K562 (cell line): Measurements from ENCODE around the gene OGDH. TPM values are rescaled to one million over a fixed set of nuclear protein-coding genes. Genes with fewer than 3 reads are reported as not detected.
A peak's percentile ranks its signal among the peaks of the same experiment; 100 is the strongest.

Source experiments
- ATAC-seq: fragments of 200-7000 bp; cut with Tn5 transposase; 3 replicates; pipeline ENCODE4 v1.9.1; 2020; ENCODE audit warnings: moderate library complexity
- BruUV-seq: library from RNA; stranded (reverse); fragments of 400-500 nt; replicated peaks from 2 replicates; lab custom pipeline; 2021; lab: Mats Ljungman, UMichigan
- CTCF ChIA-PET: fragments of 300-600 bp; formaldehyde crosslinking; extraction: SDS; loops from one replicate; lab custom pipeline; 2021; ENCODE audit warnings: low intra/inter-chr PET ratio; lab: Yijun Ruan, JAX
- POLR2A ChIA-PET: fragments of 300-600, 350-650 bp; sonication (Branson Sonifier 250); formaldehyde crosslinking; extraction: SDS; loops from one replicate; lab custom pipeline; 2021; ENCODE audit warnings: antibody characterized with exemption, inconsistent platforms; lab: Yijun Ruan, JAX
- DNase-seq, 4 experiments: peaks; one replicate each; pipeline versions ENCODE4 v3.0.0 to v3.0.0-alpha.2; 2011 to 2018; ENCODE audit warnings: low spot score in 3 of 4, mixed read lengths in 3 of 4; ENCODE audit errors: extremely low read depth in 1 of 4
- FAIRE-seq: peaks from 2 replicates; lab custom pipeline; 2011; peaks lifted over from hg19 to GRCh38; lab: Jason Lieb, UNC
- H2AFZ ChIP-seq: 2 replicates; pipeline ENCODE4 v1.6.0; 2011; ENCODE audit warnings: low read depth, low read length, control low read depth, inconsistent platforms
- H3K27ac ChIP-seq: fragments of 200-600 bp; 3 replicates; pipeline ENCODE4 v1.8.0; 2011; ENCODE audit warnings: low read depth, mild to moderate bottlenecking, control low read depth, inconsistent platforms, low read length, moderate library complexity, mixed read lengths; ENCODE audit errors: extremely low read depth
- H3K27me3 ChIP-seq, 2 experiments: fragments of 300-600 bp in 1 of 2; 2 replicates in 1 of 2; 3 replicates in 1 of 2; pipeline versions ENCODE4 v1.6.0 to v1.8.0; 2011; ENCODE audit warnings: inconsistent platforms in 2 of 2, low read length in 2 of 2, mild to moderate bottlenecking in 1 of 2, mixed read lengths in 1 of 2, moderate library complexity in 1 of 2; ENCODE audit not compliant: control insufficient read depth in 2 of 2, insufficient read depth in 2 of 2
- H3K36me3 ChIP-seq: fragments of 300-600 bp; 3 replicates; pipeline ENCODE4 v1.8.0; 2011; ENCODE audit warnings: mild to moderate bottlenecking, low read length, inconsistent platforms; ENCODE audit not compliant: control insufficient read depth, insufficient read depth
- H3K4me1 ChIP-seq, 2 experiments: fragments of 200-600 bp in 1 of 2; replicated peaks in 1 of 2; 2 replicates in 1 of 2; 3 replicates in 1 of 2; pipeline versions ENCODE4 v1.5.1 to v1.8.0; 2011; ENCODE audit warnings: inconsistent platforms in 2 of 2, low read length in 2 of 2, mild to moderate bottlenecking in 1 of 2, mixed read lengths in 1 of 2, moderate library complexity in 1 of 2; ENCODE audit not compliant: control insufficient read depth in 2 of 2, insufficient read depth in 2 of 2
- H3K4me2 ChIP-seq: 2 replicates; pipeline ENCODE4 v1.6.1; 2011; ENCODE audit warnings: low read length, control low read depth, inconsistent platforms, mixed read lengths; ENCODE audit not compliant: insufficient read depth
- H3K4me3 ChIP-seq: fragments of 200-600 bp; sonication (generic), shearing (Covaris generic); 2 replicates; pipeline ENCODE4 v1.5.1; 2016; ENCODE audit warnings: control low read depth, inconsistent platforms
- H3K79me2 ChIP-seq: fragments of 200-600 bp; 3 replicates; pipeline ENCODE4 v1.8.0; 2011; ENCODE audit warnings: low read length, inconsistent platforms; ENCODE audit not compliant: control insufficient read depth, insufficient read depth
- H3K9ac ChIP-seq, 2 experiments: 2 replicates each; pipeline versions ENCODE4 v1.6.0 to v1.6.1; 2011; ENCODE audit warnings: low read depth in 2 of 2, low read length in 2 of 2, control low read depth in 1 of 2, inconsistent platforms in 1 of 2, mild to moderate bottlenecking in 1 of 2, mixed read lengths in 1 of 2; ENCODE audit not compliant: insufficient read depth in 1 of 2
- H3K9me1 ChIP-seq: one replicate; pipeline ENCODE4 v1.6.0; 2011; ENCODE audit warnings: inconsistent platforms, mild to moderate bottlenecking, low read length, moderate library complexity; ENCODE audit not compliant: control insufficient read depth, insufficient read depth
- H3K9me3 ChIP-seq: replicated peaks from 2 replicates; pipeline ENCODE4 v1.5.1; 2011; ENCODE audit warnings: low read depth, low read length, inconsistent platforms; ENCODE audit not compliant: control insufficient read depth, insufficient read depth
- H4K20me1 ChIP-seq: replicated peaks from 2 replicates; pipeline ENCODE4 v1.6.1; 2011; ENCODE audit warnings: low read length, inconsistent platforms, mixed read lengths; ENCODE audit not compliant: control insufficient read depth, insufficient read depth
- BRD9 ChIP-seq: fragments of 450-650 bp; IDR thresholded peaks from 2 replicates; pipeline ENCODE4 v1.6.1; 2018; ENCODE audit warnings: low read depth; ENCODE audit not compliant: partially characterized antibody
- CREBBP ChIP-seq: IDR thresholded peaks from one replicate; pipeline ENCODE4 v1.6.1; 2012; ENCODE audit warnings: low read depth, mild to moderate bottlenecking, control low read depth, inconsistent platforms, low read length
- GABPA ChIP-seq: fragments of 200-800 bp; sonication (Bioruptor generic); conservative IDR thresholded peaks from 2 replicates; pipeline ENCODE4 v1.6.1; 2016; ENCODE audit warnings: low read depth, missing genetic modification characterization, missing compliant biosample characterization
- HDAC6 ChIP-seq: IDR thresholded peaks from 2 replicates; pipeline ENCODE4 v1.6.1; 2012; ENCODE audit warnings: low read depth, mild to moderate bottlenecking, control low read depth, inconsistent platforms, low read length, moderate library complexity
- RAD51 ChIP-seq: fragments of 450-650 bp; IDR thresholded peaks from 2 replicates; pipeline ENCODE4 v1.7.1; 2016; ENCODE audit warnings: low read depth, mild to moderate bottlenecking, borderline replicate concordance
- USF2 ChIP-seq: sonication (generic); formaldehyde crosslinking; IDR thresholded peaks from 2 replicates; pipeline ENCODE4 v1.5.0; 2020; ENCODE audit warnings: missing genetic modification reagents
- WGBS: fragments of 100-300 bp; shearing (Covaris generic); methylation state at CpG from one replicate; pipeline ENCODE4 v1.1.6; 2016; ENCODE audit warnings: low coverage, mixed read lengths; ENCODE audit not compliant: insufficient coverage; ENCODE audit errors: missing lambda C conversion rate; 5-methylcytosine and 5-hydroxymethylcytosine counted together
- in situ Hi-C: fragments of 300-500 bp; cut with MboI; formaldehyde crosslinking; loops from 4 replicates; pipeline ENCODE4 v1.15.0; 2018; ENCODE audit warnings: inconsistent platforms, mixed read lengths
- intact Hi-C: fragments of 100-400 bp; cut with micrococcal nuclease; formaldehyde crosslinking; loops from 2 replicates; pipeline ENCODE4 v1.14.2; 2022
- polyA plus RNA-seq, 8 experiments: library from polyadenylated mRNA; depleted of rRNA in 4 of 8; stranded (reverse) in 5 of 8; unstranded in 3 of 8; fragments of >200 nt; fragmentation: Nextera tagmentation in 2 of 8; fragmentation: Illumina TruSeq in 1 of 8; extraction: Ambion mirVana in 2 of 8; extraction: Trizol in 1 of 8; gene quantifications; 2 replicates each; pipeline versions ENCODE4 v1.2.1 to v1.2.3, GENCODE V29; 2011 to 2014; ENCODE audit warnings: inconsistent platforms in 1 of 8, missing spikeins in 1 of 8
- total RNA-seq, 7 experiments: library from RNA; depleted of rRNA in 6 of 7; stranded (reverse); fragments of >200 nt in 6 of 7; fragmentation: Illumina TruSeq in 2 of 7; extraction: Trizol in 2 of 7; gene quantifications; 2 replicates each; pipeline versions ENCODE4 v1.2.1 to v1.2.3, GENCODE V29; 2011 to 2021; ENCODE audit warnings: low replicate concordance in 1 of 7
- TF ChIP-seq, protein P1 (sequence below): fragments of 450-650 bp; formaldehyde crosslinking; IDR thresholded peaks from 2 replicates; pipeline ENCODE4 v1.4.0; 2020; ENCODE audit warnings: mild to moderate bottlenecking, mixed read lengths
- TF ChIP-seq, protein P2 (sequence below), 2 experiments: fragments of 450-650 bp in 1 of 2; sonication (generic) in 1 of 2; formaldehyde crosslinking in 1 of 2; IDR thresholded peaks; 2 replicates each; pipeline versions ENCODE4 v1.7.1 to v1.9.0; 2016 to 2022; ENCODE audit warnings: inconsistent platforms in 1 of 2, mild to moderate bottlenecking in 1 of 2, missing genetic modification reagents in 1 of 2

The OGDH gene
- total and polyA plus RNA-seq, 9 of the 15 experiments (the other 6 are each of a cell fraction or from before 2014, with no cell fraction given) = 3.1 to 80.3 (median 23.5) TPM

DNA sequence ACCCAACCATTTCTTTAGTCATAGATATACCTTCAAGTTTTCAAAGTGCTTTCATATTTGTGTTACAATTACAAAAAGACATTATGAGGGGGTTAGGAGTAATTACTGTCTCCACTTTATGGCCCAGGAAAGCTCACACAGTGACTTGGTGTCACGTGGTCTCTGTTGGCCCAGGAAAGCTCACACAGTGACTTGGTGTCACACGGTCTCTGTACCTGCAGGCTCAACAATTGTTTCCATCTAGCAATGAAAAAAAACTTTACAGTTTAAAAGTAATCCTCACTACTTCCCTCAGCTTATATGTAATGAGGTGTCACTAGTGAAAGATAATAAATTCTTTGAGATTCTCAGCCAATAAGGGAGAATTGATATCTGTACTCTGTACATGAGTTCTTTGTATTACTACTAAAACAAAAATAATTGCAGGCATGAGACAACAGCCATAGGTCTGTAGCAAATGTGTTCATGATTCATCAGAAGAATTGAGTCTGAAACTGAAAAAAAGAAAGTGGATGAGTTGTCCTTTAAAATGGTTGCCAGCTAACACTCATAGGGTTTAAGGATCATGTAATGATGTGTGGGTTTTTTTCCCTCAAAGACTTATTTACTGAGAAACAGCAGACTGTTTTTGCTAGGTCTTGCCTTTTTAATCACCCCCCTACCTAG lies 10.9 kb downstream of the OGDH start (continued):
- TF ChIP-seq USF2 (CRISPR knock-in tag) (peak; percentile 59), BRD9 (no peak), HDAC6 (no peak), GABPA (tag) (no peak), RAD51 (peak; percentile 88)
- TF ChIP-seq, protein P1, sequence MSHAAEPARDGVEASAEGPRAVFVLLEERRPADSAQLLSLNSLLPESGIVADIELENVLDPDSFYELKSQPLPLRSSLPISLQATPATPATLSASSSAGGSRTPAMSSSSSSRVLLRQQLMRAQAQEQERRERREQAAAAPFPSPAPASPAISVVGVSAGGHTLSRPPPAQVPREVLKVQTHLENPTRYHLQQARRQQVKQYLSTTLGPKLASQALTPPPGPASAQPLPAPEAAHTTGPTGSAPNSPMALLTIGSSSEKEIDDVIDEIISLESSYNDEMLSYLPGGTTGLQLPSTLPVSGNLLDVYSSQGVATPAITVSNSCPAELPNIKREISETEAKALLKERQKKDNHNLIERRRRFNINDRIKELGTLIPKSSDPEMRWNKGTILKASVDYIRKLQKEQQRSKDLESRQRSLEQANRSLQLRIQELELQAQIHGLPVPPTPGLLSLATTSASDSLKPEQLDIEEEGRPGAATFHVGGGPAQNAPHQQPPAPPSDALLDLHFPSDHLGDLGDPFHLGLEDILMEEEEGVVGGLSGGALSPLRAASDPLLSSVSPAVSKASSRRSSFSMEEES (CRISPR knock-in tag) = peak; percentile 93

DNA sequence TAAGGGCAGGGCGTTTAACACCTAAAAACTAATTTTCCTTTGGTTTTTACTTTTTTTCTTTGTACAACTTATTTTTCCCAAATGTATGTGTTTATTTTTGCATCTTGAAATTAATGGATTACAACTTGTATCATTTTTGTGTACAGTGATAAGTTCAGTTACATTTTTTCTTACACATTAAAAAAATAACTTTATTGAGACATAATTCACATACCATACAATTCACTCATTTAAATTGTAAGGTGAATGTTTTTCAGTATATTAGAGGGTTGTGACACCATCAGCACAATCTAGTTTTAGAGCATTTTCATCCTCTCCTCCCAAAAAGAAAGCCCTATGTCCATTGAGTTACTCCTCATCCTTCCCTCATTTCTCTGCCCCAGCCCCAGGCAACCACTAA lies 11.6 kb downstream of the OGDH start:
- no TSS peak for BruUV-seq
- H3K9me3 ChIP-seq = no peaks in the 10 kb centered on the region
- 64% methylated on average over 1 of the region's 1 CpG for WGBS
- peaks cover 98% of the 10 kb centered on the region for H3K79me2 ChIP-seq
- H3K27ac ChIP-seq = peak overlapping the region; percentile 22; the same call in 1 of the 3 replicates
- no peaks in the 10 kb centered on the region for H3K27me3 ChIP-seq
- DNase-seq = no peak
- H3K4me2 ChIP-seq = no peak overlapping the region
- CTCF ChIA-PET = no interaction called here
- FAIRE-seq = no peak
- in situ Hi-C loops (no loop called here), intact Hi-C loops (no loop called here)
- H3K9me1 ChIP-seq = no peaks in the 10 kb centered on the region
- POLR2A ChIA-PET = interaction anchor here (0.9 kb wide), 1 partner anchor 13 kb away, joined by 3 read pairs; no protein-coding TSS in a partner anchor
- H3K4me3 ChIP-seq = no peak overlapping the region
- H3K4me1 ChIP-seq = peaks cover 0 to 34% of the 10 kb centered on the region in 2 experiments; a peak in 3 of 5 replicates
- H2AFZ ChIP-seq = no peak overlapping the region
- H3K9ac ChIP-seq = no peak overlapping the region
- no peak for ATAC-seq
- H3K36me3 ChIP-seq = peaks cover 17% of the 10 kb centered on the region; the same call in 2 of the 3 replicates
- peaks cover 11% of the 10 kb centered on the region for H4K20me1 ChIP-seq
- TF ChIP-seq CREBBP = no peak
- TF ChIP-seq, protein P2, sequence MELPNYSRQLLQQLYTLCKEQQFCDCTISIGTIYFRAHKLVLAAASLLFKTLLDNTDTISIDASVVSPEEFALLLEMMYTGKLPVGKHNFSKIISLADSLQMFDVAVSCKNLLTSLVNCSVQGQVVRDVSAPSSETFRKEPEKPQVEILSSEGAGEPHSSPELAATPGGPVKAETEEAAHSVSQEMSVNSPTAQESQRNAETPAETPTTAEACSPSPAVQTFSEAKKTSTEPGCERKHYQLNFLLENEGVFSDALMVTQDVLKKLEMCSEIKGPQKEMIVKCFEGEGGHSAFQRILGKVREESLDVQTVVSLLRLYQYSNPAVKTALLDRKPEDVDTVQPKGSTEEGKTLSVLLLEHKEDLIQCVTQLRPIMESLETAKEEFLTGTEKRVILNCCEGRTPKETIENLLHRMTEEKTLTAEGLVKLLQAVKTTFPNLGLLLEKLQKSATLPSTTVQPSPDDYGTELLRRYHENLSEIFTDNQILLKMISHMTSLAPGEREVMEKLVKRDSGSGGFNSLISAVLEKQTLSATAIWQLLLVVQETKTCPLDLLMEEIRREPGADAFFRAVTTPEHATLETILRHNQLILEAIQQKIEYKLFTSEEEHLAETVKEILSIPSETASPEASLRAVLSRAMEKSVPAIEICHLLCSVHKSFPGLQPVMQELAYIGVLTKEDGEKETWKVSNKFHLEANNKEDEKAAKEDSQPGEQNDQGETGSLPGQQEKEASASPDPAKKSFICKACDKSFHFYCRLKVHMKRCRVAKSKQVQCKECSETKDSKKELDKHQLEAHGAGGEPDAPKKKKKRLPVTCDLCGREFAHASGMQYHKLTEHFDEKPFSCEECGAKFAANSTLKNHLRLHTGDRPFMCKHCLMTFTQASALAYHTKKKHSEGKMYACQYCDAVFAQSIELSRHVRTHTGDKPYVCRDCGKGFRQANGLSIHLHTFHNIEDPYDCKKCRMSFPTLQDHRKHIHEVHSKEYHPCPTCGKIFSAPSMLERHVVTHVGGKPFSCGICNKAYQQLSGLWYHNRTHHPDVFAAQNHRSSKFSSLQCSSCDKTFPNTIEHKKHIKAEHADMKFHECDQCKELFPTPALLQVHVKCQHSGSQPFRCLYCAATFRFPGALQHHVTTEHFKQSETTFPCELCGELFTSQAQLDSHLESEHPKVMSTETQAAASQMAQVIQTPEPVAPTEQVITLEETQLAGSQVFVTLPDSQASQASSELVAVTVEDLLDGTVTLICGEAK (IDR thresholded peaks at IDR 0.05) = peak; percentile 65
- TF ChIP-seq, protein P2 (CRISPR knock-in tag; IDR thresholded peaks at IDR 0.05) = no peak
